PC-3 (cell line): ENCODE results near the gene PSMD2. TPM values are rescaled to one million over a fixed set of nuclear protein-coding genes. Genes with fewer than 3 reads are reported as not detected.

Experiments used
- ATAC-seq: fragments of 200-7000 bp; cut with Tn5 transposase; 2 replicates; pipeline ENCODE4 v1.9.1; 2020; ENCODE audit warnings: mild to moderate bottlenecking, moderate library complexity
- BruUV-seq: library from RNA; stranded (reverse); fragments of 400-500 nt; replicated peaks from 2 replicates; lab custom pipeline; 2021; lab: Mats Ljungman, UMichigan
- CTCF ChIA-PET: fragments of 300-600 bp; sonication (Branson Sonifier 250); formaldehyde crosslinking; loops from one replicate; lab custom pipeline; 2022; ENCODE audit warnings: antibody characterized with exemption; lab: Charles Lee
- POLR2A ChIA-PET: fragments of 300-600 bp; sonication (Branson Sonifier 250); formaldehyde crosslinking; loops from one replicate; lab custom pipeline; 2022; ENCODE audit warnings: antibody characterized with exemption; ENCODE audit not compliant: unreplicated experiment; lab: Charles Lee
- DNase-seq: peaks from one replicate; pipeline ENCODE4 v3.0.0-alpha.2; 2015
- H2AFZ ChIP-seq: fragments of 300-600 bp; sonication (generic); 2 replicates; pipeline ENCODE4 v1.6.0; 2016; ENCODE audit warnings: antibody characterized with exemption, low read length
- H3F3A ChIP-seq: fragments of 300-600 bp; sonication (generic); one replicate; pipeline ENCODE4 v1.6.0; 2017; ENCODE audit warnings: antibody characterized with exemption, low read length, control low read depth, mild to moderate bottlenecking; ENCODE audit not compliant: unreplicated experiment
- H3K27ac ChIP-seq: fragments of 300-600 bp; sonication (generic); 2 replicates; pipeline ENCODE4 v1.5.1; 2016; ENCODE audit warnings: mild to moderate bottlenecking, low read length
- H3K27me3 ChIP-seq: fragments of 300-600 bp; sonication (generic); 2 replicates; pipeline ENCODE4 v1.6.1; 2016; ENCODE audit warnings: low read length, mixed read lengths
- H3K36me3 ChIP-seq: fragments of 300-600 bp; sonication (generic); 2 replicates; pipeline ENCODE4 v1.6.1; 2016; ENCODE audit warnings: low read depth, mixed run types, low read length, mixed read lengths
- H3K4me1 ChIP-seq: fragments of 300-600 bp; sonication (generic); 2 replicates; pipeline ENCODE4 v1.5.1; 2016; ENCODE audit warnings: low read length; ENCODE audit not compliant: insufficient read depth
- H3K4me2 ChIP-seq: fragments of 300-600 bp; sonication (generic); 2 replicates; pipeline ENCODE4 v1.6.0; 2016; ENCODE audit warnings: low read length
- H3K4me3 ChIP-seq: fragments of 300-600 bp; sonication (generic); 2 replicates; pipeline ENCODE4 v1.5.1; 2016; ENCODE audit warnings: mild to moderate bottlenecking, low read length, mixed read lengths
- H3K79me2 ChIP-seq: fragments of 300-600 bp; sonication (generic); 2 replicates; pipeline ENCODE4 v1.6.1; 2017; ENCODE audit warnings: low read length, mixed read lengths
- H3K9ac ChIP-seq: fragments of 300-600 bp; sonication (generic); 2 replicates; pipeline ENCODE4 v1.6.0; 2016; ENCODE audit warnings: mild to moderate bottlenecking, low read length
- H3K9me2 ChIP-seq: fragments of 300-600 bp; sonication (generic); replicated peaks from 2 replicates; pipeline ENCODE4 v1.6.1; 2016; ENCODE audit warnings: mixed run types, low read length, mixed read lengths
- H3K9me3 ChIP-seq: fragments of 300-600 bp; sonication (generic); 2 replicates; pipeline ENCODE4 v1.6.1; 2016; ENCODE audit warnings: low read length, mixed read lengths
- H4K20me1 ChIP-seq: fragments of 300-600 bp; sonication (generic); 2 replicates; pipeline ENCODE4 v1.6.1; 2016; ENCODE audit warnings: low read length, mixed read lengths
- CTCF ChIP-seq: fragments of 300-600 bp; sonication (generic); conservative IDR thresholded peaks from 2 replicates; pipeline ENCODE4 v1.5.1; 2017; ENCODE audit warnings: antibody characterized with exemption, low read depth, mild to moderate bottlenecking, low read length
- EZH2 ChIP-seq: fragments of 300-600 bp; sonication (generic); IDR thresholded peaks from one replicate; pipeline ENCODE4 v1.6.1; 2017; ENCODE audit warnings: antibody characterized with exemption, mild to moderate bottlenecking, low read length; ENCODE audit not compliant: unreplicated experiment
- EZH2phosphoT487 ChIP-seq: fragments of 300-600 bp; sonication (generic); IDR thresholded peaks from 2 replicates; pipeline ENCODE4 v1.6.1; 2018; ENCODE audit warnings: mild to moderate bottlenecking, antibody characterized with exemption, low read length, borderline replicate concordance
- intact Hi-C: fragments of 100-400 bp; cut with micrococcal nuclease; formaldehyde crosslinking; loops from 2 replicates; pipeline ENCODE4 v1.9.0; 2023
- total RNA-seq: library from RNA; depleted of rRNA; stranded (reverse); fragments of >200 nt; gene quantifications from 2 replicates; pipeline ENCODE4 v1.2.3, GENCODE V29; 2014

The PSMD2 gene
- total RNA-seq, 1 experiment from 2014 or later = 1,057 TPM

GRCh38 chr3:184354754-184355153 is 55.7 kb downstream of the PSMD2 start:
- Histone ChIP-seq H3K36me3 (peaks cover 9% of the 10 kb centered on the region; the same call in 1 of the 2 replicates), H3K79me2 (no peaks in the 10 kb centered on the region), H2AFZ (no peak overlapping the region), H3K9me3 (no peaks in the 10 kb centered on the region), H3F3A (no peaks in the 10 kb centered on the region), H3K27me3 (no peaks in the 10 kb centered on the region), H3K4me1 (no peaks in the 10 kb centered on the region), H3K9ac (no peak overlapping the region), H3K4me2 (no peak overlapping the region), H3K9me2 (no peaks in the 10 kb centered on the region), H4K20me1 (no peaks in the 10 kb centered on the region), H3K4me3 (no peak overlapping the region), H3K27ac (no peak overlapping the region)
- TF ChIP-seq EZH2phosphoT487 = no peak
- no peak for TF ChIP-seq EZH2
- no peak for TF ChIP-seq CTCF
- ChIA-PET POLR2A (no interaction called here), CTCF (no interaction called here)
- intact Hi-C loops = no loop called here
- DNase-seq = no peak
- no TSS peak for BruUV-seq
- ATAC-seq = peak; percentile 16

GRCh38 chr3:184355261-184356040 is 56.4 kb downstream of the PSMD2 start:
- ChIA-PET POLR2A (no interaction called here), CTCF (no interaction called here)
- no TSS peak for BruUV-seq
- no peak overlapping the region for H3K4me2 ChIP-seq
- H3K36me3 ChIP-seq = peaks cover 9% of the 10 kb centered on the region; the same call in 1 of the 2 replicates
- H3K9me2 ChIP-seq = no peaks in the 10 kb centered on the region
- TF ChIP-seq EZH2 (no peak), CTCF (no peak), EZH2phosphoT487 (no peak)
- no peak overlapping the region for H3K4me3 ChIP-seq
- H3K27me3 ChIP-seq = no peaks in the 10 kb centered on the region
- intact Hi-C loops = no loop called here
- H3K9me3 ChIP-seq = no peaks in the 10 kb centered on the region
- no peak overlapping the region for H3K27ac ChIP-seq
- peaks cover 5% of the 10 kb centered on the region for H3K79me2 ChIP-seq
- no peaks in the 10 kb centered on the region for H4K20me1 ChIP-seq
- DNase-seq = no peak
- H3K4me1 ChIP-seq = peaks cover 5% of the 10 kb centered on the region
- H3K9ac ChIP-seq = no peak overlapping the region
- no peak for ATAC-seq
- no peak overlapping the region for H2AFZ ChIP-seq
- H3F3A ChIP-seq = no peaks in the 10 kb centered on the region
